NOMO-1 (cell line): ENCODE data around the gene KDM1A.
"Not testable (repeated sequence)": the region's sequence is repeated elsewhere in the genome, so short reads cannot be mapped to it uniquely, and the experiment has no call there.

ENCODE experiments used
- DNase-seq, 2 experiments: peaks; one replicate each; lab custom pipeline; 2025; ENCODE audit not compliant: unreplicated experiment in 2 of 2; lab: John Stamatoyannopoulos, UW

Gene KDM1A

DNA sequence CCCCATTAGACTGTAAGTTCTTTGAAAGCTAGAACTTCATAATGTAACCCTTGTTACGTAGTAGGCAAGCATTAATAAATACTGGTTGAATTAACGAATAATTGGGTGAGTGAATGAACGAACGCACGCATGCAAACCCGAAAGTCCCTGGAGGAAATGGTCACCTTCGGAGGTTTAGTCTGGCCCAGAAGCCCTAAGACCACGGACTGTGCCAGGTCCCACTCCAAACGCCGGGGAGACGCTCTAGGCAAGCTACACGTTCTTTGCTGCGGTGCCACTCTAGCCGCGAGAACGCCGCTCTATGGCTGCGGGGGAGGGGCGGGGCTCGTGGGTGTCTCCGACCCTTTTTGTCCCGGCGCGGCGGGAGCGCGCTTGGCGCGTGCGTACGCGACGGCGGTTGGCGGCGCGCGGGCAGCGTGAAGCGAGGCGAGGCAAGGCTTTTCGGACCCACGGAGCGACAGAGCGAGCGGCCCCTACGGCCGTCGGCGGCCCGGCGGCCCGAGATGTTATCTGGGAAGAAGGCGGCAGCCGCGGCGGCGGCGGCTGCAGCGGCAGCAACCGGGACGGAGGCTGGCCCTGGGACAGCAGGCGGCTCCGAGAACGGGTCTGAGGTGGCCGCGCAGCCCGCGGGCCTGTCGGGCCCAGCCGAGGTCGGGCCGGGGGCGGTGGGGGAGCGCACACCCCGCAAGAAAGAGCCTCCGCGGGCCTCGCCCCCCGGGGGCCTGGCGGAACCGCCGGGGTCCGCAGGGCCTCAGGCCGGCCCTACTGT is at the start of gene KDM1A:
Gene KDM1A (plus strand): TSS at position 375 of the 769 bp plus-strand sequence. CDS start 129 bp downstream, at position 504.
- peak; percentile 93 to 95 for DNase-seq

DNA sequence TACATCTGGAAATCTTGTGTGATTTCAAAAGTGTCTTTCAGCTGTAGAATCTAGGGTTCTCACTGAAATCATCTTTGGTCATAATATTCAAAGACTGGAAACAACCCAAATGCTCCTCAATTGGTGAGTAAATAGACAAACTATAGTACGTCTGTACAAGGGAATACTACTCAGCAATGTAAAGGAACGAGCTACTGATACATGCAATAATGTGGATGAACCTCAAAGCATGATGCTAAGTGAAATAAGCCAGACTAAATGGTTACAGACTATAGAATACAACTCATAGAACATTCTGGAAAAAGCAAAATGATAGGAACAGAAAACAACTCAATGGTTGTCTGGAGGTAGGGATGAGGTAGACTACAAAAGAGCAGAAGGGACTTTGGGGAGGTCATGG is 49.2 kb upstream of the KDM1A start:
- no peak for DNase-seq

DNA sequence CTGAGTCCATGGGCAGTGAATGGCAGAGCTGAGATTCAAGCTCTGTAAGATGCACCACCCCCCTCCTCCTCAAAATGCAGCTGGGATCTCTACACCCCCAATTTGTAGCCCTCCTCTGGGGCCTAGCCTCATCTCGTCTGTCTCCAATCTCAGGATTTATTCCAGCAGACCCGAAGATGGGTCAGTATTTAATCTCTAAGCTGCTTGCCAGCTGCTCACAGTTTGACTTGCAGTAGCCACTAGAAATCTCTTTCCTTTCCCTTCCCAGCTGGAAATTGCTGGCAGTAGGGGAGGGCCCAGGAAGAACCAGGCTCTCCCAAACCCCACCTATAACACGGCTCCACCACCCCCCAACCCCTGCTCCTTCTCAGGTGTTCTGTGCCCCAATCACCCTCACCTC is 48.1 kb upstream of the KDM1A start:
- no peak for DNase-seq

DNA sequence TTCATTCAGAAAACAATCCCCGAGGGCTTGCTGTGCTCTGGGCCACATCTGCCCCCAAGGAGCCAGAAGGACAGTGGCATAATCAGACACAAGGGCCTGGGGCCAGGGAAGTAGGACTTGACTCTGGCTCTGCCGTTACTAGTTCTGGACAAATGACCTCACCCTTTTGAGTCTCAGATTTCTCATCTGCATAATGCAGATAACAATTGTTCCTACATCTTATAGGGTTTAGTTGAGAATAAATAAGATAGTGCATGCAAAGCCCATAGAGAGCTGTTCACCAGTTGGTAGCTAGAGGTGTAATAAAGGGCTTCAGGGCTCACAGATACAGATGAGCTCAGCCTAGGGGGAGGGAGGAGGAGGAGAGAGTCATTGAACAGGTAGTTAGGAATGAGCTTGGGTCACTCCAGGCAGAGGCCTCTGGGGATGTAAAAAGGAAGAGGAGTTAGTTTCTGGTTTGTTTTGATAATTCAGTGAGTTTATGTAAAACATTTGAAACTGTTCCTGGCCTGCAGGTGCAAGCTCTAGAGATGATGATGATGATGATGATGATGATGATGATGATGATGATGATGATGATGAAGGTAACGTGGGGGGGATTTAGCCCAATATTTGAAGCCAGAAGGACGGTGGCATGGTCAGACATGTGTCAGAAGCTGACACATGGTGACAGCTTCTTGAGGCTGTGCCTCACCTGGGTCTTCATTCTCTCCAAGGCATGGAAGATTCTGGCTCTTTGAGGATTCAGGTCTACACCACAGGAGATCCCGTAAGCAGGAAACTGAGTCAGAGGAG is 47.5 kb upstream of the KDM1A start:
- no peak for DNase-seq

DNA sequence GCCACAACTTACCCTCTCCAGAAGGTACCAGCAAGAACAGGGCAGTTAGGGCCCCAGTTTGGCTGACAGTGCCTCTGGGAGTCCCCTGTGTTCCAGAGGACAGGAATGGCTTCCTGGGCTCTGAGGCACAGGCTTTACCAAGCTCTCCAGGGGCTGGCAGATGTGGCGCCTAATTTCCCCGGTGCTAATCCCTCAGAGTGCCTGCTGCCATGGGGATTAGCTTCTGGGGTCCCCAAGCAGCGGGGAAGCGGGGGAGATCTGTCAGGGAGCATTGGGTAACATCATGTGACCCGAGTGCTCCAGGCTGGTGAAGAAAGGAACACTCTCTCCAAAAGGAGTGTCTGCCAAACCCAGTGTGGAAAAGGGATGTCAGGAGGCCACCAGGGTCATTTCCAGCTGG is 46.5 kb upstream of the KDM1A start, which contains the start of gene LACTBL1:
Gene LACTBL1 (minus strand): TSS at position 107 of the 400 bp plus-strand sequence. CDS start 550 bp downstream, outside the sequence.
- no peak for DNase-seq

DNA sequence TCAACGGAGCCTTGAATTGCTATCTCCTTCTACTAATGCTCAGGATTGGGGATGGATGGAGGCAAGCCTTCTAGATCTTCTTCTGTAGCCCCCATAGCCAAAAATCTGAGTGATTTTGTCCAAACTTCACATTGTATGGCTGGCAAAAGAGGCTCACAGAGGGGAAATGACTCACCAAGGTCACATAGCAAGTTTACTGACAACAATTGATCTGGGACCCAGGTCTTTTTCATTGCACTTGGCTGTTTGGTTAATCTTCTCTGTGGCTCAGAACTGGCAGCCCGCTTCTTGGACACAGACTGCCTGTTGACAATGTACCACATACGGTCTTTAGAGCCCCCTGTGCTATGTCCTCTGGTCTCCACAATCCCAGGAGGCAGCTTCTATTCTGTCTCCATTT is 43.6 kb upstream of the KDM1A start:
- no peak for DNase-seq

DNA sequence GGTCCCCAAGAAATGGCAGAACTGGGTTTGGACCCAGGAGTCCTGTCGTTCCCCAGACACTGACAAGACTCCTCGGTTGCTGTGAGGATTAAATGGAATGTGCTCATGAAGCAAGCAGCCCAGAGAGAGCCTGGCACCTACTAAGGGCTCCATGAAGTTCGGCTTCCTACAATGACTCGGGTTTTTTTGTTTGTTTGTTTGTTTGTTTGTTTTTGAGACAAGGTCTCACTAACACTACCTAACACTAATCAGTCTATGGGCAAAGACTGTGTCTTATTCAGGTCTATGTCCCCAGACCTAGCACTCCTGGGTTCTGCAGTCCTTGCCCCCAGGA is 43.2 kb upstream of the KDM1A start:
- DNase-seq, result no peak

DNA sequence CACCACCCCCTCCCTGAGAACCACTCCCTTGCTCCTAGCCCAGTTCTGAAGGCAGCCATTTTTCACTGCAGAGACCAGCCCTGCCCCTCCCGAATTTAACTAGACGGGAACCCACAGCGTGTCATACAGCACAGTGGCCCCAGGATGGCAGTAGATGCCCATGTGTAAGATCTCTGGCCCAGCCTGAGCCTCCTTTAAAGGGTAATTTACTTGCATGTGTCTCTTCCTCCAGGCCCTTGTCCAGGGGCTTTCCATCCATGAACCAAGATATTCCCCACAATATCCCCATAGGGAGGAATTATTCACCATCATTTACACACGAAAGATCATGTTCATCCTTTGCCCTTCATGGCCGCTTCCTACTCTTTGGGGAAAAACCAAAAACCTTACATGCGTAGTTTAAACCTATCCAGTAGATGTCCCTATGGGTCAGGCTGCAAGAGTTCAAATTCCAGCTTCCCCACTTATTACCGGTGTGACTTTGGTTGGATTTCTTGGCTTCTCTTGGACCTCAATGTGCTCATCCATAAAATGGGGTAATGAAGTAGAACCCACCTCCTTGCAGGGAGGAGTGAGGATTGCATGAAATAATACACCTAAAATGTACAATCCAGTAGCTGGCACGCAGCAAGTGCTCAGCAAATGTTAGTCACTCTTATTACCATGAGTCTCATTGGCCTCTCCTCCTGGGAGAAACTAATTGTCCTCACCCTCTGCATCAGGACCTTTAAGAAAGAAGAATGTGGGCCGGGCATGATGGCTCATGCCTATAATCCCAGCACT is 42.6 kb upstream of the KDM1A start:
- DNase-seq, result peak; percentile 65 to 77

DNA sequence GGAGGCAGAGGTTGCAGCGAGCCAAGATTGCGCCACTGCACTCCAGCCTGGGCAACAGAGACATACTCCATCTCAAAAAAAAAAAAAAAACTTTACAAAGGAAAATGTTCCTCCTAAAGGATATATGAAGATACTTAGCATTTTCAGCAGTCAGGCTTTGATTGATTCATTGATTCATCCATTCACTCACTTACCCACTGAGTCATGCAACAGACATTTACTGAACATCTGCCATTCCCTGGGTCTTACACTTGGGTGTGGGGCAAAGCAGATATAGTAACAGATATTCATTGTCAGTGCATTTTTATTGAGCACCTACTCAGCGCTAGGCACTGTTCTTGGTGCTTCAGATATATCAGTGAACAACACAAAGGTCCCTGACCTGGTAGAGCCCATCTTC is 41.0 kb upstream of the KDM1A start:
- no peak for DNase-seq

DNA sequence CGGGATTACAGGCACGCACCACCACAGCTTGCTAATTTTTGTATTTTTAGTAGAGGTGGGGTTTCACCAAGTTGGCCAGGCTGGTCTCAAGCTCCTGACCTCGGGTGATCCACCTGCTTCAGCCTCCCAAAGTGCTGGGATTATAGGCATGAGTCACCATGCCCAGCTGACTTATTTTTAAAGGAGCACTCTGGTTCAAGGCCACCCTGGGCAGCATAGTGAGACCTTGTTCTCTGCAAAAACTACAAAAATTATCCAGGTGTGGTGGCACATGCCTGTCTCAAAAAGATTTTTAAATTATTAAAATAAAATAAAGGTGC is 38.8 kb upstream of the KDM1A start:
- not testable (repeated sequence) for DNase-seq

DNA sequence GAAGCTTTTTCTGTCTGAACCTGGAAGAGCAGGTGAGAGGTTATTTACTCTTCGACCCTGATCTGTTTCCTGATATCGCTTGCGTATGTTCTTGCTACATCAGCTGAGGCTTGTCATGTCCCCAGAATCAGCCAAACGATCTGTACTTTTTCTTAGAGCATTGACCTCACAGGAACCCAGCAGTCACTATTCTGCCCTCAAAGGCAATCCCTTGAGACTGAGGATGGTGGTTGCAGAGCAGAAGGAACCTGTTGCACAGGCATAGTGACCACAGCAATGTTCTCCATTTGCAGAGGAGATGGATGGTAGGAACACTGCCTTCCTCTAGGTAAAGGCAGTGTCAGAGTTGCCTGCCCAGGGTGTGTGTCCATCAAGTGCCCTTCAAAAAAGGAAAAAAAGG is 35.3 kb upstream of the KDM1A start:
- DNase-seq, result no peak

DNA sequence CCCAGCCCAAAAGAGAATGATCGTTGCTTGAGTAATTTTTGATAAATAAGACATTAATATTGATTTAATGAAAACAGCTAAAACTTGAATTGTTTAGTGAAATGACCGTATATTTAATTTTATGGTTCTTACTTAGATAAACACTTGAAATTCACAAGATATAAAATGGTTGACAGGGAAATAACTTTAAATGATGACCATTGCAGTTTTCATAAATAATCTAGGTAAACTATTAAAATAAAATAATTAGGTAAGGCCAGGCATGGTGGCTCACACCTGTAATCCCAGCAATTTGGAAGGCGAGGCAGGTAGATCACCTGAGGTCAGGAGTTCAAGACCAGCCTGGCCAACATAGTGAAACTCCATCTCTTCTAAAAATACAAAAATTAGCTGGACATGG is 26.9 kb upstream of the KDM1A start:
- not testable (repeated sequence) for DNase-seq

DNA sequence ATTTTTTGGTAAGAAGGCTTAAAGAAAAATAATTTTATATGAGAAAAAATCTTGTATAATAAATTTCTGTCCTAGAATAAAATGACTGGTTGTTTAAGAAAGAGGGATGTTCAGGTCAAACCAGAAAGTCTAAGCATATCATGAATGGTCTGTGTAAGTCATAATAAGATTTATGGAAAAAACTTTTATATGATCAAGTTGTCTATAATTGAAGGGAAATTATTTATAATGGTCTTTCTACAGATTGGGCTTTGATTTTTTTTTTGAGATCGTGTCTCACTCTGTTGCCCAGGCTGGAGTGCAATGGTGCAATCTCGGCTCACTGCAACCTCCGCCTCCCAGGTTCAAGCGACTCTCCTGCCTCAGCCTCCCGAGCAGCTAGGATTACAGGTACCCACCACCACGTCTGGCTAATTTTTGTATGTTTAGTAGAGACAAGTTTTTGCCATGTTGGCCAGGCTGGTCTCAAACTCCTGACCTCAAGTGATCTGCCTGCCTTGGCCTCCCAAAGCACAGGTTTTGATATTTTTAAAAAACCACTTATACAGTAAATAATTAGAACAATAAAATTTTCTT is 26.0 kb upstream of the KDM1A start:
- not testable (repeated sequence) for DNase-seq

DNA sequence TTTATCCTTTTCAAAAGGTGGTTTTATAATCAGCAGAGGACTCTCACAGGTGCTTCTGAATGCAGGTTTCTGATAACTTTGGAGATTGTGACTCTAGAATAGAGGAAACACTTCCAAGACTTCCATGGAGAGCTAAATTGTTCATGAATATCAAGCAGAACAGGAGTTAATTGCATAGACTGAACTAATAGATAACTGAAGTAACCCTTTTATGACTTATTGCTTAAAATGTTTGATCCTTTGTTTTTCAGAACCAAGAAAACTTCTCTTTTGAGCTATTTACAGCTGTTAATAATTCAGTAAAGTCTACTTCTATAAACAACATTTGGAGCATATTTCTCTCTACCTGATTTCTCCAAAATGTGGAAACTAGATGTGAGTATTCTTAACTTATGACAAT is 23.5 kb upstream of the KDM1A start:
- DNase-seq, result no peak

DNA sequence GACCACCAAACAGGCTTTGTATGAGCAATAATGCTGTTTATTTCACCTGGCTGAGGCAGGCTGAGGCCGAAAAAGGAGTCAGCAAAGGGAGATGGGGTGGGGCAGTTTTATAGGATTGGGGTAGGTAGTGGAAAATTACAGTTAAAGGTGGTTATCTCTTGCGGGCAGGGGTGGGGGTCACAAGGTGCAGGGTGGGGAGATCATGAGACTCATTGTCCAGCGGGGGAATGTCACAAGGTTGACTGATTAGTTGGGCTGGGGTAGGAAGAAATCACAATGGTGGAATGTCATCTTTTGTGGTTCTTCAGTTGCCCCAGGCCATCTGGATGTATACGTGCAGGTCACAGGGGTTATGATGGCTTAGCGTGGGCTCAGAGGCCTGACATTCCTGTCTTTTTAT is 21.7 kb upstream of the KDM1A start:
- not testable (repeated sequence) for DNase-seq

DNA sequence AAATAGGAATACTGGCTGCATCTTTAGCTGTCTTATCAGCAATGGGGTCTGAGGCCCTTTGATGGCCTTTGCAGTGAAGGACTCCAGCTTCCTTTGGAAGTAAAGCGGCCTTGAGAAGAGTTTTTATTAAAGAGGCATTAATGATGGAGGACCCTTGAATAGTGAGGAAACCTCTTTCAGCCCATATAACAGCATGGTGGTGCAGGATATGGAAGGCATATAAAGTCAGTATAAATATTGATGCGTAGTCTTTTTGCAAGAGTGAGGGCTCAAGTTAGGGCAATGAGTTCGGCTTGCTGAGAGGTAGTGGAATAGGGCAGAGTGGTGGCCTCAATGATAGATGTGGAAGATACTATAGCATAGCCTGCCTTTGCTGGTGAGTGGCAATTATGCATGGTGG is 19.1 kb upstream of the KDM1A start:
- not testable (repeated sequence) for DNase-seq

DNA sequence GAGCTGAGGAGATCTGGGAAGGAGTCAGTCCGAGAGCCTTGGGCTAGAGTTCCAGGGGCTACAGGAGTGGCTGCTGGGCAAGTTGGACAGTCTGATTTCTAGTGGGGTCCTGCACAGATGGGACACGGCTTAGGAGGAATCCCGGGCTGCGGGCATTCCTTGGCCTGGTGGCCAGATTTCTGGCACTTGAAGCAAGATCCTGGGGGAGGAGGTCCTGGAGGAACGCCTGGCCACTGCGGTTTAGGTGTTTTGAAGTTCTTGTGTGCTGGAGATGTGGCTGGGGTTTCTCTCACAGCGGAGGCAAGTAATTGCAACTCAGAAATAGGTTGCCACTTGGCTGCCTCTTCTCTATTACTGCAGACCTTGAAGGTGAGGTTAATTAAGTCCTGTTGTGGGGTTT is 17.1 kb upstream of the KDM1A start:
- DNase-seq, result not testable (repeated sequence)

DNA sequence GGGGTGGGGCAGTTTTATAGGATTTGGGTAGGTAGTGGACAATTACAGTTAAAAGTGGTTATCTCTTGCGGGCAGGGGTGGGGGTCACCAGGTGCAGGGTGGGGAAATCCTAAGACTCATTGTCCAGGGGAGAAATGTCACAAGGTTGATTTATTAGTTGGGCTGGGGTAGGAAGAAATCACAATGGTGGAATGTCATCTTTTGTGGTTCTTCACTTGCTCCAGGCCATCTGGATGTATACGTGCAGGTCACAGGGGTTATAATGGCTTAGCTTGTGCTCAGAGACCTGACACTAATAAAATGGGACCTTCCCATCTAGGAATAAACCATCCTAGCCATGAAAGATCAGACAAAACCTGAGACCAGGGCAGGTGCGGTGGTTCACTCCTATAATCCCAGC is 15.2 kb upstream of the KDM1A start:
- DNase-seq, result no peak

DNA sequence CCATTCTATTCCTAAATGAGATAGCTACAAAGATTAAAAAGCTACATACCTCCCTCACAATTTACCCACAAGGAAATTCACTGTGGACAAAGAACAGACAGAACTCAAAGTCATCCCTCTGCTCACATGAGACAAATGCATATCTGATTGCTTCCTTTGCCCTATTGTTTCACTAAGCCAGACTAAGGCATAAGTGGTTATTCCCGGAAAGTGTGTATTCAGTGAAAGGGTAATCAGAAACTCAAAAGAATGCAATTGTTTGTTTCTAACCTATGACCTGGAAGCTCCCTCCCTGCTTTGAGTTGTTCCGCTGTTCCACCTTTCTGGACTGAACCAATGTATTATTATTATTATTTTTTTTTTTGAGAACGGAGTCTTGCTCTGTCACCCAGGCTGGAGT is 14.5 kb upstream of the KDM1A start:
- DNase-seq, result not testable (repeated sequence)

DNA sequence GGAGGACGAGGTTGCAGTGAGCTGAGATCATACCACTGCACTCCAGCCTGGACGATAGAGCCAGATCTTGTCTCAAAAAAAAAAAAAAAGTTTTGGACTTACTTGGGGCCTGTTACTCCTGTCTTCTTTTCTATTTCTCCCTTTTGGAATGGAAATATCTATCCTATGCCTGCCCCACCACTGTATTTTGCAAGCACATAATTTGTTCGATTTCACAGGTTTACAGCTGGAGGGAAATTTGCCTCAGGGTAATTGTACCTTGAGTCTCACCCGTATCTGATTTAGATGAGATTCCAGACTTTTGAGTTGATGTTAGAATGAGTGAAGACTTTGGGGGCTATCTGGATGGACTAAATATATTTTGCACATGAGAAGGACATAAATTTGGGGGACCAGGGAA is 12.2 kb upstream of the KDM1A start:
- DNase-seq, result no peak

DNA sequence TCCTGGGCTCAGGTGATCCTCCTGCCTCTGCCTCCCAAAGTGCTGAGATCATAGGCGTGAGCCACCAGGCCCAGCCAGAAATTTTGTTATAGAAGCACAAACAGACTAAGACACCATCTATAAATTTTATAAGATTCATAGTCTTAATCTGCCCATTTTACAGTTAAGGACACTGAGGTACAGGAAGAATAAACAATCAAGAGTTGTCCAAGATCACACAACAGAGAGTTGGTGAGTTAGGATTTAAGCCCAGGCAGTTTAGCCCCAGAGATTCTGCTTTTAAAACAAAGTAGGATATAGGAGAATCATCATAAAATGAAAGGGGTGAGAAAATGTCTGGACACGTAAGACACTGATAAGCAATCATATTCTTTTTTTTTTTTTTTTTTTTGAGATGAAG is 10.4 kb upstream of the KDM1A start:
- no peak for DNase-seq
